K562 (cell line): ENCODE results near the gene ACOT13. TPM values are rescaled to one million over a fixed set of nuclear protein-coding genes. Genes with fewer than 3 reads are reported as not detected.
A peak's percentile ranks its signal among the peaks of the same experiment; 100 is the strongest.

Source experiments
- ARID1B ChIP-seq: fragments of 450-650 bp; IDR thresholded peaks from 2 replicates; pipeline ENCODE4 v1.6.1; 2016; ENCODE audit warnings: antibody characterized with exemption, mild to moderate bottlenecking, inconsistent platforms
- BACH1 ChIP-seq: fragments of 200-800 bp; sonication (Bioruptor generic); IDR thresholded peaks from 2 replicates; pipeline ENCODE4 v1.6.1; 2016; ENCODE audit warnings: missing genetic modification characterization, missing compliant biosample characterization
- E2F4 ChIP-seq: sonication (generic); formaldehyde crosslinking; IDR thresholded peaks from 2 replicates; pipeline ENCODE4 v1.8.0; 2022; ENCODE audit warnings: mild to moderate bottlenecking, low read depth, missing genetic modification reagents
- KAT7 ChIP-seq: sonication (generic); formaldehyde crosslinking; IDR thresholded peaks from 2 replicates; pipeline ENCODE4 v1.8.0; 2022; ENCODE audit warnings: missing genetic modification reagents, mild to moderate bottlenecking, borderline replicate concordance
- MAFG ChIP-seq: fragments of 450-650 bp; conservative IDR thresholded peaks from 2 replicates; pipeline ENCODE4 v1.6.1; 2016; ENCODE audit warnings: missing genetic modification characterization, missing compliant biosample characterization
- PBX2 ChIP-seq, 2 experiments: IDR thresholded peaks in 1 of 2; conservative IDR thresholded peaks in 1 of 2; 2 replicates each; pipeline ENCODE4 v1.6.1; 2016; ENCODE audit warnings: low read depth in 2 of 2, mild to moderate bottlenecking in 1 of 2, missing compliant biosample characterization in 1 of 2, missing genetic modification characterization in 1 of 2, moderate library complexity in 1 of 2
- RAD21 ChIP-seq, 2 experiments: fragments of 250-450 bp in 1 of 2; fragments of 450-650 bp in 1 of 2; sonication (Bioruptor Pico) in 1 of 2; formaldehyde crosslinking in 1 of 2; IDR thresholded peaks in 1 of 2; conservative IDR thresholded peaks in 1 of 2; 2 replicates each; pipeline versions ENCODE4 v1.4.0 to v1.8.0; 2020 to 2022; ENCODE audit warnings: mild to moderate bottlenecking in 2 of 2, moderate library complexity in 1 of 2
- RCOR1 ChIP-seq, 2 experiments: IDR thresholded peaks; 2 replicates each; pipeline ENCODE4 v1.6.1; 2012; ENCODE audit warnings: low read depth in 2 of 2, low read length in 2 of 2, borderline replicate concordance in 1 of 2, improper control_type of control experiment in 1 of 2
- SFPQ ChIP-seq: fragments of 200-400 bp; formaldehyde crosslinking; IDR thresholded peaks from 2 replicates; pipeline ENCODE4 v1.6.1; 2017; ENCODE audit warnings: mild to moderate bottlenecking, low read depth, low read length, moderate library complexity
- XRCC5 ChIP-seq: fragments of 200-400 bp; formaldehyde crosslinking; IDR thresholded peaks from 2 replicates; pipeline ENCODE4 v1.6.1; 2017; ENCODE audit warnings: low read depth, mild to moderate bottlenecking, low read length
- ZBTB2 ChIP-seq: fragments of 450-650 bp; IDR thresholded peaks from 2 replicates; pipeline ENCODE4 v1.6.1; 2016; ENCODE audit warnings: antibody characterized with exemption
- polyA plus RNA-seq, 8 experiments: library from polyadenylated mRNA; depleted of rRNA in 4 of 8; stranded (reverse) in 5 of 8; unstranded in 3 of 8; fragments of >200 nt; fragmentation: Nextera tagmentation in 2 of 8; fragmentation: Illumina TruSeq in 1 of 8; extraction: Ambion mirVana in 2 of 8; extraction: Trizol in 1 of 8; gene quantifications; 2 replicates each; pipeline versions ENCODE4 v1.2.1 to v1.2.3, GENCODE V29; 2011 to 2014; ENCODE audit warnings: inconsistent platforms in 1 of 8, missing spikeins in 1 of 8
- total RNA-seq, 7 experiments: library from RNA; depleted of rRNA in 6 of 7; stranded (reverse); fragments of >200 nt in 6 of 7; fragmentation: Illumina TruSeq in 2 of 7; extraction: Trizol in 2 of 7; gene quantifications; 2 replicates each; pipeline versions ENCODE4 v1.2.1 to v1.2.3, GENCODE V29; 2011 to 2021; ENCODE audit warnings: low replicate concordance in 1 of 7

ACOT13 gene
- total and polyA plus RNA-seq, 9 of the 15 experiments (the other 6 are each of a cell fraction or from before 2014, with no cell fraction given): 14.1 to 129 (median 65.7) TPM

- peak in 1 of 2 experiments; percentile 77; a peak in 2 of 4 replicates for TF ChIP-seq RCOR1 (IDR thresholded peaks at IDR 0.05; ENCODE audit: borderline replicate concordance in 1 of 2, low read depth in 2 of 2, low read length in 2 of 2)
- TF ChIP-seq ZBTB2: no peak
- no peak for TF ChIP-seq XRCC5
- no peak for TF ChIP-seq E2F4
- TF ChIP-seq BACH1 (tag): peak; percentile 49; the same call in 1 of the 2 replicates
- no peak for TF ChIP-seq KAT7 (CRISPR knock-in tag)
- TF ChIP-seq MAFG (tag): peak; percentile 96
- TF ChIP-seq PBX2 (CRISPR knock-in tag; IDR thresholded peaks at IDR 0.05; ENCODE audit: low read depth): no peak
- peak; percentile 70 for TF ChIP-seq PBX2 (tag; conservative IDR thresholded peaks at IDR 0.05; ENCODE audit: low read depth)
- TF ChIP-seq RAD21 (CRISPR knock-in tag; conservative IDR thresholded peaks at IDR 0.05 in 1 of 2, IDR thresholded peaks at IDR 0.05 in 1 of 2): no peak
- no peak for TF ChIP-seq SFPQ
- TF ChIP-seq ARID1B: peak; percentile 26; the same call in 1 of the 2 replicates
Measured at GRCh38 chr6:24658573-24659560, 8.0 kb upstream of the ACOT13 start (continued).
